Mesenchymal stem cell (in vitro differentiated cells and primary cell): Measurements from ENCODE around the gene RAB4B. TPM values are rescaled to one million over a fixed set of nuclear protein-coding genes. Genes with fewer than 3 reads are reported as not detected.
"Not testable (repeated sequence)": the region's sequence is repeated elsewhere in the genome, so short reads cannot be mapped to it uniquely, and the experiment has no call there.

Experiments used
- DNase-seq: peaks from one replicate; pipeline ENCODE4 v3.0.0-alpha.2; 2013
- H2AFZ ChIP-seq: one replicate; pipeline ENCODE4 v1.6.1; 2013; ENCODE audit warnings: low read depth, mild to moderate bottlenecking, control low read depth, inconsistent platforms, low read length, moderate library complexity
- H2AK5ac ChIP-seq: 2 replicates; pipeline ENCODE4 v1.6.1; 2013; ENCODE audit warnings: low read length, moderate library complexity, mild to moderate bottlenecking, inconsistent platforms; ENCODE audit not compliant: severe bottlenecking
- H2BK120ac ChIP-seq: one replicate; pipeline ENCODE4 v1.6.1; 2013; ENCODE audit warnings: low read depth, mild to moderate bottlenecking, inconsistent platforms, low read length, moderate library complexity
- H2BK12ac ChIP-seq, 2 experiments: one replicate each; pipeline ENCODE4 v1.6.1; 2013; ENCODE audit warnings: inconsistent platforms in 2 of 2, low read length in 2 of 2, mild to moderate bottlenecking in 2 of 2, moderate library complexity in 2 of 2, control low read depth in 1 of 2
- H2BK15ac ChIP-seq: one replicate; pipeline ENCODE4 v1.6.1; 2013; ENCODE audit warnings: mild to moderate bottlenecking, low read depth, inconsistent platforms; ENCODE audit not compliant: poor library complexity, severe bottlenecking
- H2BK5ac ChIP-seq: 2 replicates; pipeline ENCODE4 v1.6.1; 2013; ENCODE audit warnings: low read depth, mild to moderate bottlenecking, low read length, control low read depth, inconsistent platforms; ENCODE audit not compliant: poor library complexity, severe bottlenecking
- H3K14ac ChIP-seq, 2 experiments: one replicate each; pipeline ENCODE4 v1.6.1; 2013; ENCODE audit warnings: inconsistent platforms in 2 of 2, low read length in 2 of 2, control low read depth in 1 of 2, mild to moderate bottlenecking in 1 of 2, moderate library complexity in 1 of 2
- H3K18ac ChIP-seq, 2 experiments: one replicate each; pipeline ENCODE4 v1.6.1; 2013; ENCODE audit warnings: inconsistent platforms in 2 of 2, low read length in 2 of 2, control low read depth in 1 of 2, low read depth in 1 of 2, mild to moderate bottlenecking in 1 of 2
- H3K23ac ChIP-seq, 2 experiments: one replicate each; pipeline ENCODE4 v1.6.1; 2013; ENCODE audit warnings: inconsistent platforms in 2 of 2, low read length in 2 of 2, mild to moderate bottlenecking in 2 of 2, moderate library complexity in 2 of 2, control low read depth in 1 of 2
- H3K27ac ChIP-seq: 2 replicates; pipeline ENCODE4 v1.5.1; 2013; ENCODE audit warnings: mild to moderate bottlenecking, moderate library complexity, low read length, control low read depth, inconsistent platforms; ENCODE audit not compliant: poor library complexity, severe bottlenecking
- H3K27me3 ChIP-seq, 2 experiments: 2 replicates each; pipeline versions ENCODE4 v1.6.1 to v1.7.0; 2013; ENCODE audit warnings: low read length in 2 of 2, mild to moderate bottlenecking in 2 of 2, moderate library complexity in 2 of 2, control low read depth in 1 of 2, inconsistent platforms in 1 of 2; ENCODE audit not compliant: control insufficient read depth in 1 of 2, insufficient read depth in 1 of 2
- H3K36me3 ChIP-seq, 2 experiments: 2 replicates each; pipeline versions ENCODE4 v1.6.1 to v1.7.0; 2013; ENCODE audit warnings: low read length in 2 of 2, control low read depth in 1 of 2, inconsistent platforms in 1 of 2, low read depth in 1 of 2, mild to moderate bottlenecking in 1 of 2; ENCODE audit not compliant: insufficient read depth in 2 of 2, control insufficient read depth in 1 of 2
- H3K4ac ChIP-seq, 2 experiments: one replicate each; pipeline ENCODE4 v1.6.1; 2013; ENCODE audit warnings: inconsistent platforms in 2 of 2, low read length in 2 of 2, mild to moderate bottlenecking in 2 of 2, moderate library complexity in 2 of 2, control low read depth in 1 of 2, low read depth in 1 of 2
- H3K4me1 ChIP-seq: 2 replicates; pipeline ENCODE4 v1.6.1; 2013; ENCODE audit warnings: low read depth, low read length, control low read depth; ENCODE audit not compliant: control insufficient read depth, insufficient read depth
- H3K4me2 ChIP-seq: 2 replicates; pipeline ENCODE4 v1.6.1; 2013; ENCODE audit warnings: low read length, mild to moderate bottlenecking, inconsistent platforms; ENCODE audit not compliant: poor library complexity, severe bottlenecking
- H3K4me3 ChIP-seq, 2 experiments: 2 replicates each; pipeline versions ENCODE4 v1.5.1 to v1.7.0; 2013; ENCODE audit warnings: low read length in 2 of 2, mild to moderate bottlenecking in 2 of 2, control low read depth in 1 of 2, low read depth in 1 of 2; ENCODE audit not compliant: insufficient read depth in 1 of 2
- H3K79me1 ChIP-seq: replicated peaks from 2 replicates; pipeline ENCODE4 v1.6.1; 2013; ENCODE audit warnings: mild to moderate bottlenecking, control low read depth, low read length, inconsistent platforms; ENCODE audit not compliant: poor library complexity, severe bottlenecking
- H3K9ac ChIP-seq: 2 replicates; pipeline ENCODE4 v1.7.0; 2013; ENCODE audit warnings: mild to moderate bottlenecking, low read length, moderate library complexity
- H3K9me3 ChIP-seq: 2 replicates; pipeline ENCODE4 v1.7.0; 2013; ENCODE audit warnings: mild to moderate bottlenecking, low read length; ENCODE audit not compliant: control insufficient read depth
- H4K8ac ChIP-seq: one replicate; pipeline ENCODE4 v1.6.1; 2013; ENCODE audit warnings: inconsistent platforms, mild to moderate bottlenecking, low read length, moderate library complexity
- H4K91ac ChIP-seq: one replicate; pipeline ENCODE4 v1.6.1; 2013; ENCODE audit warnings: mild to moderate bottlenecking, low read length, inconsistent platforms
- WGBS: methylation state at CpG from one replicate; pipeline ENCODE4 v1.1.7; 2013; ENCODE audit warnings: mixed read lengths; 5-methylcytosine and 5-hydroxymethylcytosine counted together
- polyA plus RNA-seq, 2 experiments: library from polyadenylated mRNA; stranded (reverse); fragments of 200-250 nt; gene quantifications; one replicate each; pipeline ENCODE4 v1.2.3, GENCODE V29; 2013

Gene RAB4B
- polyA plus RNA-seq (2013, experiment 1 of 2), result 17.4 TPM
- polyA plus RNA-seq (2013, experiment 2 of 2), result 16.7 TPM

- DNase-seq, result peak; percentile 100
- Histone ChIP-seq H3K18ac (peak within 1 kb of the TSS; percentile 93 to 97), H2BK5ac (peak within 1 kb of the TSS; percentile 97), H3K4ac (peak within 1 kb of the TSS; percentile 95 to 97), H3K79me1 (peaks cover 11% of the 10 kb centered on the region), H2AK5ac (peak within 1 kb of the TSS; percentile 40), H3K4me3 (peak within 1 kb of the TSS; percentile 85 to 86), H3K23ac (no peak within 1 kb of the TSS), H2AFZ (peak within 1 kb of the TSS; percentile 65), H3K36me3 (no peaks in the 10 kb centered on the region), H2BK15ac (peak within 1 kb of the TSS; percentile 99), H3K14ac (peak within 1 kb of the TSS in 1 of 2 experiments; percentile 92), H4K8ac (peak within 1 kb of the TSS; percentile 97), H3K27me3 (no peaks in the 10 kb centered on the region), H3K9me3 (no peaks in the 10 kb centered on the region), H2BK120ac (peak within 1 kb of the TSS; percentile 94), H3K9ac (peak within 1 kb of the TSS; percentile 94), H2BK12ac (peak within 1 kb of the TSS in 1 of 2 experiments; percentile 46), H3K27ac (peak within 1 kb of the TSS; percentile 99), H4K91ac (peak within 1 kb of the TSS; percentile 93), H3K4me2 (peak within 1 kb of the TSS; percentile 80), H3K4me1 (peaks cover 9% of the 10 kb centered on the region)
- WGBS, result under 1% methylated on average over 56 of the region's 56 CpGs
Observed at GRCh38 chr19:40777937-40778705, at the start of gene RAB4B. Gene RAB4B, plus strand, starts transcription at chr19:40778247. Its CDS starts 129 bp downstream, at chr19:40778376.

GRCh38 chr19:40730065-40730464 is 48.0 kb upstream of the RAB4B start:
- peaks cover 67 to 87% of the 10 kb centered on the region in 2 experiments for H3K36me3 ChIP-seq
- 94% methylated on average over 5 of the region's 5 CpGs for WGBS
- H2AK5ac ChIP-seq, H3K27me3 ChIP-seq, H2BK5ac ChIP-seq, H4K91ac ChIP-seq, H2AFZ ChIP-seq, H4K8ac ChIP-seq, H3K4ac ChIP-seq, H3K4me3 ChIP-seq, H3K4me2 ChIP-seq, H3K4me1 ChIP-seq, H3K9me3 ChIP-seq, DNase-seq, H2BK12ac ChIP-seq, H3K14ac ChIP-seq, H3K18ac ChIP-seq, H3K23ac ChIP-seq, H3K27ac ChIP-seq, H2BK15ac ChIP-seq, H3K9ac ChIP-seq, H2BK120ac ChIP-seq: not testable (repeated sequence)
- peaks cover 20% of the 10 kb centered on the region for H3K79me1 ChIP-seq

GRCh38 chr19:40732304-40732703 is 45.7 kb upstream of the RAB4B start:
- not testable (repeated sequence) for H2BK5ac ChIP-seq, H3K9ac ChIP-seq, H3K14ac ChIP-seq, DNase-seq, H3K79me1 ChIP-seq, H2BK15ac ChIP-seq, H3K4me3 ChIP-seq, H3K27me3 ChIP-seq, H3K23ac ChIP-seq, H2BK12ac ChIP-seq, H3K4ac ChIP-seq, H3K4me1 ChIP-seq, H2AFZ ChIP-seq, H3K18ac ChIP-seq, H3K4me2 ChIP-seq, H2AK5ac ChIP-seq, H4K91ac ChIP-seq, H3K27ac ChIP-seq, H2BK120ac ChIP-seq, H4K8ac ChIP-seq, H3K9me3 ChIP-seq
- WGBS, result 98% methylated on average over 14 of the region's 16 CpGs
- peaks cover 79 to 85% of the 10 kb centered on the region in 2 experiments for H3K36me3 ChIP-seq

- no peak overlapping the region for H3K18ac ChIP-seq
- no peaks in the 10 kb centered on the region for H3K9me3 ChIP-seq
- H2BK120ac ChIP-seq, result no peak overlapping the region
- peaks cover 76 to 81% of the 10 kb centered on the region in 2 experiments for H3K36me3 ChIP-seq
- no peak overlapping the region for H2BK5ac ChIP-seq
- H3K14ac ChIP-seq, result no peak overlapping the region
- no peak overlapping the region for H4K91ac ChIP-seq
- WGBS, result 97% methylated on average over 13 of the region's 13 CpGs
- no peak overlapping the region for H2AFZ ChIP-seq
- no peak overlapping the region for H2BK12ac ChIP-seq
- H3K27me3 ChIP-seq, result no peaks in the 10 kb centered on the region
- H3K9ac ChIP-seq, result no peak overlapping the region
- no peak overlapping the region for H3K4ac ChIP-seq
- no peak for DNase-seq
- no peak overlapping the region for H3K4me2 ChIP-seq
- no peak overlapping the region for H4K8ac ChIP-seq
- no peak overlapping the region for H2BK15ac ChIP-seq
- peaks cover 7% of the 10 kb centered on the region for H3K79me1 ChIP-seq
- no peak overlapping the region for H3K23ac ChIP-seq
- no peak overlapping the region for H3K27ac ChIP-seq
- H3K4me3 ChIP-seq, result no peak overlapping the region
- no peaks in the 10 kb centered on the region for H3K4me1 ChIP-seq
- no peak overlapping the region for H2AK5ac ChIP-seq
Observed at GRCh38 chr19:40733149-40733548, 44.9 kb upstream of the RAB4B start.
